Measurements from ENCODE around the gene RTP3.
"Not testable (repeated sequence)": the region's sequence is repeated elsewhere in the genome, so short reads cannot be mapped to it uniquely, and the experiment has no call there.

The RTP3 gene

GRCh38 chr3:46519952-46520351, 22.2 kb downstream of the RTP3 start:
- DNase-seq: no peak

DNA sequence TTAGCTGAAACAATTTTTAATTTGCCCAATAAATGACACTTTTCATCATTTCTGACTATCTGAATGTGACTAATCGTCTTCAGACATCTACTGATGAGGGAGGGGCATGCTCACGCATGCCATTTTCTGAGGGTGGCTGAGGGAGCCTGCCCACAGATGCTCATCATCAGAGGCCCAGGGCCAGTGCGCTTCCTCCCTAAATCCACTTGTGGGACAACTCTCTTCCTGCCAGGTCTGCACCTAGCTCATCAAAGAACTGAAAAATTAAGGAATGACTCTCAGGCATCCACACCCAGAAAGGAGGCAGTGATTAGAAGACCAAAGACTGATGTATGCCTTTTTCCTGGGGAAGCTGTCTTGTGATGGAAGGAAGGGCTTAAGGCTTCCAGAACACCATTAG, 22.8 kb downstream of the RTP3 start:
- DNase-seq: peak; percentile 63

GRCh38 chr3:46521096-46521495, 23.3 kb downstream of the RTP3 start:
- DNase-seq: no peak

DNA sequence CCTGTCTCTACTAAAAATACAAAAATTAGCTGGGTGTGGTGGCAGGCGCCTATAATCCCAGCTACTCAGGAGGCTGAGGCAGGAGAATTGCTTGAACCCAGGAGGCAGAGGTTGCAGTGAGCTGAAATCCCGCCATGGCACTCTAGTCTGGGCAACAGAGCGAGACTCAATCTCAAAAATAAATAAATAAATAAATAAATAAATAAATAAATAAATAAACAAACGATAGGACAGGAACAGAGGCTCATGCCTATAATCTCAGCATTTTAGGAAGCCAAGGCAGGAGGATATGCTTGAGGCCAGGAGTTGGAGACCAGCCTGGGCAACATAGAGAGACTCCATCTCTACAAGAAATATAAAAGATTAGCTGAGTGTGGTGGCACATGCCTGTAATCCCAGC, 24.4 kb downstream of the RTP3 start:
- DNase-seq: not testable (repeated sequence)

DNA sequence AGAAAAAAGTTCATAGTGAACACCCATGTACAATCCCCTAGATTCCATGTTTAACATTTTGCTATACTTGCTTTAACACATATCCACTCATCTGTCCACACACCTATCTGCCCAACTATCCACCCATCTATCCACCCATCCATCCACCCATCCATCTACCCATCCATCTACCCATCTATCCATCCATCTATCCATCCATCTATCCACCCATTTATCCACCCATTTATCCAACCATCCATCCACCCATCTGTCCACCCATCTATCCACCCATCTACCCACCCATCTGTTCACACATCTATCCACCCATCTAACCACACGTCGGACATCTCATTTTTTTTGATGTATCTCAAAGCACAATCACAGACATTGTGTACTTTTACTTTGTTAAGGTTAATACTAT, 25.8 kb downstream of the RTP3 start:
- no peak for DNase-seq

DNA sequence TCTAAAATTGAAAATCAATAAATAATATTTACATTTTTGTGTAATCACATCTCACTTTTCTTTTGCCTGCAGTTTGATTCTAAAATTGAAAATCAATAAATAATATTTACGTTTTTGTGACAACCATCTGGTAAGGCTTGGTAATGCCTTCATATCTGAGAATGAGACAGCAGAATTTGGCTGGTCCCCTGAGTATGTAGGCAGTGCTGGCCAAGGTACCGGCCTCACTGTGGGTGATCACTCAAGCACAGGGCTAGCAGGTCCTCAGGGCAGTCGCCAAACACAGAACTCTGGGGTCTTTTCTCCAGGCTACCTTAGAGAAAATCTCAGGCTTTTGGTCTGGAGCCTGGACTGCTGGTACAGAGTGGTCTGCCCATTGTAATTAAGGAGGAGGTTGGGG, 26.2 kb downstream of the RTP3 start:
- DNase-seq: no peak

DNA sequence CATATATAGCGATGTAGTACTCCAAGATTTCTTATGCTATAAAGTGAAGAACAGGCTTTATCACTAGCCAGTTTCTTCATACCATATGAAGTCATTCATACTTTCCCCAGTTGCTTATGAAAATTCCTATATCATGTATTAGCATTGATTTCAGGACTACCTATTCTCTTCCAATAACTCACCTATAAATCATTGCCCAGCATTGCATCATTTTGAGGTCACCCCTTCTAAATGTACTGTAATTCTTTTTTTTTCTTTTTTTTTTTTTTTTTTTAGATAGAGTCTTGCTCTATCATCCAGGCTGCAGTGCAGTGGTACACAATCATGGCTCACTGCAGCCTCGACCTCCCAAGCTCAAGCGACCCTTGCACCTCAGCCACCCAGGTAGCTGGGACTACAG, 27.1 kb downstream of the RTP3 start:
- DNase-seq: no peak

DNA sequence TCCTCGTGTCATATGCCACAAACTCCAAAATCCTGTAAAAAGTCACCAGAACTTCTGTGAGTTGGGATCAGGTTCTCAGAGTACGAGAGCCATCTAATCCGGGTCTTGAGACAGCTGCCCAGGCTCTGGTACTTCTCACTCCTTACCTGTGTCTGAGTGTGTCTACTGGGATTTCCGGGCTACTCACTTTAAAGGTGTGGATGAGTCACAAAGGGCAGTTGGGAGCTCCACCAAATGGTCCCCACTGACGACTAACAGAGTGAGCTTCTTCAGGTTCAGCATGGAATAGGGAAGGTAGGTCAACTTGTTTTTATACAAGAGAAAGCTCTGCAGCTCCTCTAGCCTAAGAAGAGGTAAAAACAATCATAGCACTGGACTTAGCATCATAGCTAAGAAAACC, 29.5 kb downstream of the RTP3 start:
- DNase-seq: no peak

DNA sequence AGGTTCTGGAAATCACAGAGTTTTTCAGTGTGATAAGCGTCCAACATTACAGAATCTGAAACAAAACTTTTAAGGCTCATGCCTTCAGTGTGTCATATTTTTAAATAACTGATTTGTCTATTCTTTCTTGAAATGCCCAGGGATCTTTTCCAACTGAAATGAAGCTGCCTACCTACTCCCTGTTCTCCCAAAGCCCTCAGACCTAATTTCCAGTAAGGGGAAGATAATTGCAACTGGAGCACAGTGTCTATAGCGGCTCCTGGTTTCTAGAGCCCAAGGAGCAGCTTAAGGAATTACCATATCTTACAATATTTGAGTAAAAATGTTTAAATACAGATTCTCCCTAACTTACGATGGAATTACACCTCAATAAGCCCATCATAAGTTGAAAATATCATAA, 35.3 kb downstream of the RTP3 start:
- DNase-seq: no peak

- DNase-seq: no peak
Measured at GRCh38 chr3:46535746-46536145, 38.0 kb downstream of the RTP3 start.

DNA sequence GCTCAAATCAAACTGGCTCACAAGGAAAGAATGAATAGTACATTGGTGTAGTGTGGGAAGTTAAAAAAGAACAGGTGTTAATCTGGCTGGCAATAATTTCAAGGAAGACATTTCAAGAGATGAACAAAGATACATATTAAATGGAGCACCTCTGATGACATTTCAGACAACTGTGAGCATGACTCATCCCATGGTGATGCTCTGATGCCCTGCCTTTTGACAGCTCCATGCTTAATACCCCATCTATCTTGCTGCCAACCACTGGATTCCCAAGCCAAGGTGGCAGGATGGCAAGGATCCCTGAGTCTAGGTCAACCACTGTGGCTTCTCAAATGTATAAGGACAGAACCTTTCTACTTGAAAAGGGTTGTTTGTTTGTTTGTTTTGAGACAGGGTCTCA, 39.0 kb downstream of the RTP3 start:
- no peak for DNase-seq

DNA sequence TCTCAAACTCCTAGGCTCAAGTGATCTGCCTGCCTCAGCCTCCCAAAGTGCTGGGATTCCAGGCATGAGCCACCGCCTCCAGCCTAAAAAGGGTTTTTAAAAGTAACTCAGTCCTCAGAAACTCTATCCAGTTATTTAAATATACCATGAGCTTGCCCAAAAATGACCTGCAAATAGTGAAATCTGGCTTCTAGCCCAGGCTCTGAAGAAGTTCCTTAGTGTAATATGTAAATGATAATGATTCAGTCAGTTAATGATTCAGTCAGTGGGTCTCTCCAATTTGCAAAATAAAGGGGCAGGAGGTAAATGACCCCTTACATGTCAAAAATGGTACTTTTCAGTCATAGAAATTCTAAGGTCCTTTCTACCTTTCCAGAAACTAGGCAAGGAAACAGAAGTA, 39.5 kb downstream of the RTP3 start:
- DNase-seq: no peak

GRCh38 chr3:46537779-46538178, 40.0 kb downstream of the RTP3 start:
- no peak for DNase-seq

DNA sequence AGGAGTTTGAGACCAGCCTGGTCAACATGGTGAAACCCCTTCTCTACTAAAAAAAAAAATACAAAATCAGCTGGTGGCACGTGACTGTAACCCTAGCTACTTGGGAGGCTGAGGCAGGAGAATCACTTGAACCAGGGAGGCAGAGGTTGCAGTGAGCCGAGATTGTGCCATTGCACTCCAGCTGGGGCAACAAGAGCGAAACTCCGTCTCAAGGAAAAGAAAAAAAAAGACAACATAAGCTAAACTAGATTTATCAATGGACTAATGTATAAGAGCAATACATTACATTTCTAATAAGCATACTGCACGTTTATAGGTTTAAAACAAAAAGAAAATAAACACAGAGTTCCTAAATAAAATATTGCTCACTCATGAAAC, 40.6 kb downstream of the RTP3 start:
- DNase-seq: not testable (repeated sequence)

DNA sequence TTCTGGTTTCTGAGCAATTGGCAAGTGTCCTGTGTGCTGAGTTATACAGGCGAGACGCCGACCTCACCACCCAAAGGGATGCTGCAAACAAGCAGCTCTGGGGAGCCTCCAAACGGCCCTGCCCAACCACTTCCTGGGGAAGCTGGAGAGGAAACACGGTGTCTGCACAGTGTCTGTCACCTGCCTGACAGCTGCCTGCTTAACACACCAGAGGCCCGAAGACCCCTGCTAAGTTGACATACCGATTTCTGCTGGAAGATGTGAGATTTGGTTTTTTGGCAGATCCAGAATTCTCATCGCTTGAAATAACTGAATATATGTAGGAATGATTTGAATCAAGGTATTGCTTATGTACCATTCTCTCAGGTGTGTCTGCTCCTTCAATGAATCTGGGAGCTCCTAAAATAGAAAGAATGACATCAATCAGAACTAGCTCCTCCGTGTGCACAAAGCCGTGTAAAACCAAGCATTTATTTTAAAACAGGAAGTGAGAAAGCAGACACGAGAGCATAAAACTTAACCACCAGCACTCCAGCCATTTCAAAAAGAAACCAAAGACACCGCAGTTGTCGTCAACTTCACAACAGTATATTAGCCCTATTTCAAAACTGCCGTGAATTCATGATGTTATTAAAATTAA, 41.1 kb downstream of the RTP3 start:
- DNase-seq: peak; percentile 40

GRCh38 chr3:46539443-46540005, 41.7 kb downstream of the RTP3 start:
- no peak for DNase-seq

- no peak for DNase-seq
Measured at GRCh38 chr3:46540550-46540949, 42.8 kb downstream of the RTP3 start.

DNA sequence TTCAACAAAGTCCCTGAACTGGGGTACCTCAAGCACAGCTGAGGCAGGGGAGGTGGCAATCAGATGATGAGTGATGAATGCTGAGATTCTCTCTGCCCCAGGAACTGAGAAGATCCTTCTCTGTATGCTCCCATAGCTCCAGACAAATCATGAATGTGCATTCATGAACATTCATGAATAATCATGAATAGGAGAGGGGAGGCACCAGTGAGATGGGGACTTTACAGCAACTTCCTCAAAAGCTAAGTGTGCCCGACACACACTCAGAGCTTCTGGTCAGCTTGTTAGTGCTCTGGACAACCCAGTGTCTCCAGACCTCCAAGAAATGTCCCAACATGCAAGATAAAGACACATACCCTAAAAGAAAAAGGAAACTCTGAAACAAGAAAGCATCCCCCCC, 44.1 kb downstream of the RTP3 start:
- no peak for DNase-seq

GRCh38 chr3:46542344-46542743, 44.6 kb downstream of the RTP3 start:
- no peak for DNase-seq

- no peak for DNase-seq
Measured at GRCh38 chr3:46542801-46543201, 45.0 kb downstream of the RTP3 start.

DNA sequence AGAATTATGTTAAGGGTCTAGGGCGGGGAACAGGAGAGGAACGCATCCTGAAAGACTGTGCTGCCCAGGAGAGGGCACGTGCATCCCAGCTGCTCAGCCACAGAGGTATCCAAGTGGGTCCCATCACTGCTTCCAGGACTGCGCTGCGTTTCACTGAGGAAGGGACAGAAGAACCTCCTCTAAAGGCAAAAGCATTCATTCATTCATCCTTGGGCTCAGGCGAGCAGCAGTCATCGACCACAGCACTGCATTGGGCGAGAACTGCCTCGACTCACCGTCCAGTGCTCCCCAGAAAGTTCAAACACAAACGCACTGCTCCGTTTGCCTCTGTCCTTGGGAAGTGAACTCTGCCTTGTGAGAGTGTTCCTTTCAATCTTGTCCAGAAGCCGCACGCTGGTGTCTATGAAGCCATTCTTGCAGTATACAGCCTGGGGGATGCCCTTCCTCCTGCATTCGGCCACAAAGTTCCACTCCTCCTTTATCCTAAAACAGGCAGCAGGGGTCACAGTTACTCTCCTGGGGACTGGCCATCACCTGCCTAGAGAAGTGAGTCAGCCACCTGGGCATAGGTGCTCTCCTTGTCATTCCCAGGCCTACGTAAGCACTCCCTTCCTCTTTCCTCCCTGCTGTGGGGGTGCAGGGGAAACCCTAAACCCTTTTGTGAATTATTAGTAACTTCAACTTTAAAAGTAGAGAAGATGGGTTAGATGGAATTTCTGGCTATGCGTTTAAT, 47.2 kb downstream of the RTP3 start:
- no peak for DNase-seq

DNA sequence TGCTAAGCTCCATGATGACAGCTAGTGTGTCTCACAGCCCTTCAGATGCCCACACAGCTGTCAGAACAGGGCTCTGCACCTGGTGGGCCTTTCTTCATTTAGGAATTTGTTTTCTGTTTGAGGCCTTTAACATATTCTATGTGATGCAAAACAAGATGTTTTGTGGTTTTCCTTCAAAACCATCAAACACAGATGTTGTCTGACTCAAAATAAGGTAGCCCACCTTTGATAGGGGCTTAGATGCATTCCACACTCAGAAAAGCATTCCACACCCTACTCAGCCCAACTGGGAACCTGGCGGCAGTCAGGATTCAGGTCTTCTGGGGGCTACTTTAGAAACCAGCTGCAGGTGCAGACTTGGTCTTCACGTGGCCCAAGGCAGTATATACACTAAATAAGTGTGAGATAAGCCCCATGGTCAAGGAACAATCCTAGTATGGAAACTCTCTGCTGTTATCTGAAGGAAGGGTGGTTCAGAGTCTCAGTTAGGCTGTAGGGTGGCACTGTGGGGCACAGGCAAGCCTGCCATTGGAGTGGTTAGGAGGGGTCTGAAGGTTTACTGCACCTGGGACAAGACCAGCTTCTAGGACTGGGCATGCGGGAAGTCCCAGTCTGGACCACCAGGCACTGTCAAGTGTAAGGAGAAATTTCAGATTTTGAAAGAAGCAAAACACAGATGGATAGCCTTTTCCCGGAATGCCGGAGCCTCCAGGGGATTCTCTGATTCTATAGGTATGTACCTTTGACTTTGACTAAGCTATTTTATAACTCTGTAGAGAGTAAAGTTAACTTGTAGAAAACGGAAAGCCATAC, 48.2 kb downstream of the RTP3 start:
- no peak for DNase-seq

DNA sequence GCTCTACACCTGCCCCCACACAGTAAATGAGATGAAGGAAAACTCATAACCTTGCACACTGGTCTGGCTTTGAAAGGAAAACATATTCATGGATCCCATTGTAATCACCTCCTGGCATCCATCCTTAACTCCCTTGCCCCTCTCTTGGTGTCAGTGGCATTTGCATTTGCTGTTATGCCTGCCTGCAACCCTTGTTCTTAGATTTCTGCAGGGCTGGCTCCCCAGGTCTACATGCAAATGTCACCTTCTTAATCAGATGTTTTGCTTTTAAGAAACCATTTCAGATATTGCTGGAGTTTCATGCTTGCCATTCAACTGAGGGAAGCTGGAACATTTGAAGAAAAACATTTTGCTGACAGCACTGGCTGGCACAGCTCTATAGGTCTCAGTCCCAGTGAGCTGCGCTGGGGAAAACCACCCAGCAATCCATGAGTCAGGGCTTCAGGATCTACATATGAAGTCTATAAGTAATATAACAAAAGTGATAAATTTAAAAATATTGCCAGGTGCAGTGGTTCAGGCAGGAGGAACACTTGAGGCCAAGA, 49.2 kb downstream of the RTP3 start:
- no peak for DNase-seq
